HG02610 (cell line): ENCODE data around the gene RNU1-4.
A peak's percentile ranks its signal among the peaks of the same experiment; 100 is the strongest.
"Not testable (repeated sequence)": the region's sequence is repeated elsewhere in the genome, so short reads cannot be mapped to it uniquely, and the experiment has no call there.

Experiments
- ATAC-seq: cut with Tn5 transposase; IDR thresholded peaks from one replicate; pipeline ENCODE4 v1.9.1; 2021; ENCODE audit warnings: mild to moderate bottlenecking, moderate library complexity; ENCODE audit not compliant: unreplicated experiment

Gene RNU1-4

GRCh38 chr1:16725439-16726245, 14.7 kb upstream of the RNU1-4 start:
- not testable (repeated sequence) for ATAC-seq

- no peak for ATAC-seq
Measured at GRCh38 chr1:16727190-16728111, 12.9 kb upstream of the RNU1-4 start.

- ATAC-seq, result peak; percentile 51
Measured at GRCh38 chr1:16728243-16728949, 11.9 kb upstream of the RNU1-4 start.

- ATAC-seq, result not testable (repeated sequence)
Measured at GRCh38 chr1:16732254-16732896, 7.9 kb upstream of the RNU1-4 start.

- not testable (repeated sequence) for ATAC-seq
Measured at GRCh38 chr1:16741230-16741629, 914 bp downstream of the RNU1-4 start.

- not testable (repeated sequence) for ATAC-seq
Measured at GRCh38 chr1:16747660-16748059, 7.3 kb downstream of the RNU1-4 start.

- not testable (repeated sequence) for ATAC-seq
Measured at GRCh38 chr1:16748710-16749109, 8.4 kb downstream of the RNU1-4 start.

- ATAC-seq, result not testable (repeated sequence)
Measured at GRCh38 chr1:16749910-16750888, 9.9 kb downstream of the RNU1-4 start.

- ATAC-seq, result not testable (repeated sequence)
Measured at GRCh38 chr1:16752770-16753169, 12.5 kb downstream of the RNU1-4 start.

- not testable (repeated sequence) for ATAC-seq
Measured at GRCh38 chr1:16755385-16755784, 15.1 kb downstream of the RNU1-4 start.

GRCh38 chr1:16755932-16756331, 15.6 kb downstream of the RNU1-4 start:
- not testable (repeated sequence) for ATAC-seq

- ATAC-seq, result not testable (repeated sequence)
Measured at GRCh38 chr1:16757574-16757973, 17.3 kb downstream of the RNU1-4 start.

- not testable (repeated sequence) for ATAC-seq
Measured at GRCh38 chr1:16758060-16758459, 17.7 kb downstream of the RNU1-4 start.

GRCh38 chr1:16759041-16759493, 18.8 kb downstream of the RNU1-4 start:
- not testable (repeated sequence) for ATAC-seq

GRCh38 chr1:16759650-16760455, 19.5 kb downstream of the RNU1-4 start:
- not testable (repeated sequence) for ATAC-seq

GRCh38 chr1:16760456-16760765, 20.1 kb downstream of the RNU1-4 start:
- ATAC-seq, result not testable (repeated sequence)

GRCh38 chr1:16760801-16761200, 20.5 kb downstream of the RNU1-4 start:
- ATAC-seq, result not testable (repeated sequence)

GRCh38 chr1:16764248-16764819, 24.0 kb downstream of the RNU1-4 start:
- ATAC-seq, result not testable (repeated sequence)
